D721Med (cell line): ENCODE data around the gene PCDHA12.
A peak's percentile ranks its signal among the peaks of the same experiment; 100 is the strongest.
"Not testable (repeated sequence)": the region's sequence is repeated elsewhere in the genome, so short reads cannot be mapped to it uniquely, and the experiment has no call there.

Experiments
- DNase-seq: peaks from one replicate; pipeline ENCODE4 v3.0.0; 2011; ENCODE audit warnings: low spot score; ENCODE audit not compliant: insufficient read length
- FAIRE-seq: peaks from 2 replicates; lab custom pipeline; 2011; peaks lifted over from hg19 to GRCh38; lab: Jason Lieb, UNC
- CTCF ChIP-seq: IDR thresholded peaks from 2 replicates; pipeline ENCODE4 v1.5.1; 2012; ENCODE audit warnings: mild to moderate bottlenecking, control low read depth; ENCODE audit not compliant: insufficient read depth; ENCODE audit errors: missing control alignments

The PCDHA12 gene

GRCh38 chr5:140875085-140876065 is at the start of gene PCDHA12:
TSS of gene PCDHA12 (plus strand) at chr5:140875308. CDS start at chr5:140875473, 165 bp downstream.
- DNase-seq (no peak), FAIRE-seq (no peak)
- TF ChIP-seq CTCF: peak; percentile 4

- TF ChIP-seq CTCF: peak; percentile 49
- DNase-seq: no peak
- peak; percentile 77 for FAIRE-seq
Measured at GRCh38 chr5:140827704-140828361, 47.3 kb upstream of the PCDHA12 start, which contains the start of gene PCDHA6. TSS of gene PCDHA6 (plus strand) at chr5:140827960. CDS start at chr5:140828092, 132 bp downstream.

GRCh38 chr5:140828362-140828737 is 46.8 kb upstream of the PCDHA12 start:
- peak; percentile 45 for TF ChIP-seq CTCF

GRCh38 chr5:140829511-140830501 is 45.3 kb upstream of the PCDHA12 start:
- not testable (repeated sequence) for DNase-seq, FAIRE-seq

More at GRCh38 chr5:140828362-140828737, 46.8 kb upstream of the PCDHA12 start:
- DNase-seq: no peak
- FAIRE-seq: no peak

GRCh38 chr5:140833993-140834392 is 41.1 kb upstream of the PCDHA12 start, which contains the start of gene PCDHA7:
TSS of gene PCDHA7 (plus strand) at chr5:140834269. CDS start at chr5:140834384, 115 bp downstream.
- no peak for TF ChIP-seq CTCF
- FAIRE-seq: no peak
- DNase-seq: no peak

GRCh38 chr5:140834439-140835008 is 40.6 kb upstream of the PCDHA12 start:
- FAIRE-seq, DNase-seq: not testable (repeated sequence)
